IPS-15b (cell line): ENCODE data around the gene NPAS2.

ENCODE experiments used
- H3K27me3 ChIP-seq: one replicate; pipeline ENCODE4 v1.6.1; 2013; ENCODE audit warnings: low read length; ENCODE audit not compliant: control insufficient read depth, insufficient read depth
- H3K36me3 ChIP-seq: one replicate; pipeline ENCODE4 v1.6.1; 2013; ENCODE audit warnings: low read length; ENCODE audit not compliant: control insufficient read depth, insufficient read depth
- H3K4me1 ChIP-seq: one replicate; pipeline ENCODE4 v1.6.1; 2013; ENCODE audit warnings: mild to moderate bottlenecking, low read length; ENCODE audit not compliant: control insufficient read depth, insufficient read depth
- H3K4me3 ChIP-seq: one replicate; pipeline ENCODE4 v1.5.1; 2013; ENCODE audit warnings: low read depth, low read length
- H3K9ac ChIP-seq: one replicate; pipeline ENCODE4 v1.6.1; 2013; ENCODE audit warnings: low read depth, mild to moderate bottlenecking, low read length
- H3K9me3 ChIP-seq: one replicate; pipeline ENCODE4 v1.6.1; 2013; ENCODE audit warnings: mild to moderate bottlenecking, low read length; ENCODE audit not compliant: control insufficient read depth, insufficient read depth

NPAS2 gene

DNA sequence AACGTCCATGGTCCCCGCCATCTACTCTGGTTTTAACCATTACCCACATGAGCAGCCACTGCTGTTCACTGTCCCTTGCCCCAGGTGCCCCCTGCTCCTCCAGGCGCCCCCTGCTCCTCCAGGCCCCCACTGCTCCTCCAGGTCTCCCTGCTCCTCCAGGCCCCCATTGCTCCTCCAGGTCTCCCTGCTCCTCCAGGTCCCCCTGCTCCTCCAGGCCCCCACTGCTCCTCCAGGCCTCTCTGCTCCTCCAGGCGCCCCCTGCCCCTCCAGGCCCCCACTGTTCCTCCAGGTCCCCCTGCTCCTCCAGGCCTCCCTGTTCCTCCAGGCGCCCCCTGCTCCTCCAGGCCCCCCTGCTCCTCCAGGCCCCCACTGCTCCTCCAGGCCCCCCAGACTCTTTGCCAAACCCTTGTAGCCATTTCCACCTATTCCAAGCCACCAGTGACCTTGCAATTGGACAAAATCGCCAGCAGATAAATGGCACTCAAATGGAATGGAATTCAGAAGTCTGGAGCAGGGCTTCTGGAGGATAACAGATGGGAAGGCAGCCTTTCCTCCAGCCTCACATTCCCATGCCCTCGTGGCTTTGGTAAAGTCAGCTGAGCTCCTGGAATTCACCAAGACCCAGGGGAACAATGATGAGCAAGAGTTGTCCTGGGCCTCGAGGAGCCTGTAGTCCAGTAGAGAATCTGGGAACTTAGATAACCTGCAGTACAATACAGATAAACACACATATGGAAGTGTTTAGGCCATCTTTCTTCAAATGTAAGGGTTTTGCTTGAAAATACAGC, 168.9 kb downstream of the NPAS2 start:
- no peak overlapping the region for H3K4me3 ChIP-seq
- no peak overlapping the region for H3K9ac ChIP-seq
- H3K9me3 ChIP-seq = no peaks in the 10 kb centered on the region
- H3K36me3 ChIP-seq = no peaks in the 10 kb centered on the region
- H3K27me3 ChIP-seq = no peaks in the 10 kb centered on the region
- no peaks in the 10 kb centered on the region for H3K4me1 ChIP-seq

DNA sequence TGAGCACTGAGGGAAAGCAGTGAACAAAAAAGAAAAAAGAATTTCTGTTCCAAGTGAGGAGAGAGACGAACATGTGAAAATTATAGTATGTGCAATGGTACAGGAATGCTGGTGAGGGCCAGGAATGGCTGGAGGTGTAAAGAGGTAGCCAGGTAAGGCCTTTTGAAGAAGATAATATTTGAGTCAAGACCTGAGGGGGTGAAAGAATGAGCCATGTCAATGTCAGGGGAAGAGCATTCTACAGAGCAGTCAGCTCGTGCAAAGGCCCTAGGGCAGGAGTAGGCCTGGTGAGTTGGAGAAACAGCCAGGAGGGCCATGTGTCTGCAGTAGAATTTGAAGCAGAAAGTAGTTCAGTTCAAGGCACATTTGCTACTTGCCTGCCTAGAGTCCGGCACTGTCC, 169.7 kb downstream of the NPAS2 start:
- Histone ChIP-seq H3K27me3 (no peaks in the 10 kb centered on the region), H3K4me1 (no peaks in the 10 kb centered on the region), H3K36me3 (no peaks in the 10 kb centered on the region), H3K4me3 (no peak overlapping the region), H3K9ac (no peak overlapping the region), H3K9me3 (no peaks in the 10 kb centered on the region)

DNA sequence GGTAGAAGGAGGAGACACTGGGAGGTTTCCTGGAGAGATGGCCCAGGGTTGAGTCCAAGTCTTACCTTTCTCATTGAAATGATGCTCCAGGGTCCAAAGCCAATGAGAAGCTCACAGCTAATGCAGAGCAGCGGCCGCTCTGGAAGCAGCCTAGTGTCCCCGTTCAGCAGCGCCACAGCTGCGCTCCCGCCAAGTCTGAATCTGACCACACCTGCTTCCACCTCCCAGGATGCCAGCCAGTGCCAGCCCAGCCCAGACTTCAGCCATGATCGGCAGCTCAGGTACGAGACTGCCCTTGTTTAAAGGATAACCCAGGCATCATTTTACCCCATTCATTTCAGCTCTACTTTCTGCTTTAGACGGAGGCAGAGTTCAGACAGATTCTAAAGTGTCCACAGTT, 170.2 kb downstream of the NPAS2 start:
- Histone ChIP-seq H3K9ac (no peak overlapping the region), H3K4me3 (no peak overlapping the region), H3K27me3 (no peaks in the 10 kb centered on the region), H3K9me3 (no peaks in the 10 kb centered on the region), H3K4me1 (no peaks in the 10 kb centered on the region), H3K36me3 (no peaks in the 10 kb centered on the region)

DNA sequence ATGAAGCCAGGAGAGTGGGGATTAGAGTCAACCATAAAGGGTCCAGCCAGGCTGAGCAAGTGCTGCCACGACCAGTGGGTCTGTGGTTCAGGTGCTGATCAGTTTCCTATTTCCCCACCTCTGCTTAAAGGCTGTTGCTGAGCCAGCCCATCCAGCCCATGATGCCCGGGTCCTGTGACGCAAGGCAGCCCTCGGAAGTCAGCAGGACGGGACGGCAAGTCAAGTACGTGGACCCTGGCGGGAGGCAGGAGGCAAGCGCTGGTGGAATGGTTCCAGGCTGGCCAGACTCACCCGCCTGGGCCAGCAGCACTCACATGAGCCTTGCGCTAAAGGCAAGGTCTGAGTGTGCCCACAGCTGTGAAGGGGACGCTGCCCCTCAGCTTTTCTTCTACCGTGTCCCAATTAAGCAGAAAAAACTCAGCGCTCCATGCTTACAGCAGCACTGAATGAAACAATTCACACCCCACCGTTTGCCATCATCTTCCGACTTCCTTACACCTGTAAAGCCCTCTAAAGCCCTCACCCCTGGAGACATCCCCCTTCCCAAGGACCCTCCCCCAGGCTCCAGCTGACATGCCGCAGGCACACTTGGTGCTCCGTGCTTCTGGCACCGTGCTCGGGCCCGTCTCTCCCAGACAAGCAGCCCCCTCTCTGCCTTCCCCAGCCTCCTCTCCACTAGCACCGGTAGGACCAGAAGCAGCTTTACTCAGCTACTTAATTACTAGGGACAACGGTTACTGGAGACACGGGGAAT, 170.9 kb downstream of the NPAS2 start:
- Histone ChIP-seq H3K4me3 (no peak overlapping the region), H3K36me3 (no peaks in the 10 kb centered on the region), H3K9ac (no peak overlapping the region), H3K4me1 (no peaks in the 10 kb centered on the region), H3K9me3 (no peaks in the 10 kb centered on the region), H3K27me3 (no peaks in the 10 kb centered on the region)

DNA sequence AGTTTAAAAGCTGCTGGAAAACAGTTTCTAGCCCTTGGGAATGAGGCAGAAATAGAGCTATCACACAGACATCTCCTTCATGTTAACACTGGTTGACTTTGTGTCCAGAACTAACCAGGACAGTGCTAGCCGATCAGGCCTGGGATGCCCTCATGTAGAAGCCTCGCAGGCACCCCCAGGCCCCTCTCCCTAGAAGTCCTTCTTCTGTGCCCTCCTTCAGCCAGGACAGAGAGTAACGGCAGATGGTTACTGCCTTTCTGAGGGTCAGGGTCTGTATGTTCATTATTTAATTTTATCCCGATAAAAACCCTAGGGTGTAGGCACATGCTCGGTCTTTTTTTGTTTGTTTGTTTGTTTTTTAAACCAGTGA, 171.4 kb downstream of the NPAS2 start:
- Histone ChIP-seq H3K27me3 (no peaks in the 10 kb centered on the region), H3K4me1 (no peaks in the 10 kb centered on the region), H3K36me3 (no peaks in the 10 kb centered on the region), H3K9ac (no peak overlapping the region), H3K9me3 (no peaks in the 10 kb centered on the region), H3K4me3 (no peak overlapping the region)

DNA sequence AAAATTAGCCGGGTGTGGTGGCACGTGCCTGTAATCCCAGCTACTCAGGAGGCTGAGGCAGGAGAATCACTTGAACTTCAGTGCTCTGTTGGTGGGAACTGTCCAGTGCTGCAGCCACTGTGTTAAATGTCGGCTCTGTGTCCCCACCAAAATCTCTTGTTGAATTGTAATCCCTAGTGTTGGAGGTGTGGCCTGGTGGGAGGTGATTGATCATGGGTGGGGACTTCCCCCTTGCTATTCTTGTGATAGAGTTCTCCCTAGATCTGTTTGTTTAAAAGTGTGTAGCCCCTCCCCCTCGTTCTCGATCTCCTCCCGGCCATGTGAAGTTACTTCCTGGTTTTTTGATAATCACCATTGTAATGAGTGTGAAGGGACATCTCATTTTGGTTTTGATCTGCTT, 172.3 kb downstream of the NPAS2 start:
- H3K4me3 ChIP-seq = no peak overlapping the region
- no peak overlapping the region for H3K9ac ChIP-seq
- H3K27me3 ChIP-seq = no peaks in the 10 kb centered on the region
- H3K4me1 ChIP-seq = no peaks in the 10 kb centered on the region
- no peaks in the 10 kb centered on the region for H3K36me3 ChIP-seq
- H3K9me3 ChIP-seq = no peaks in the 10 kb centered on the region

DNA sequence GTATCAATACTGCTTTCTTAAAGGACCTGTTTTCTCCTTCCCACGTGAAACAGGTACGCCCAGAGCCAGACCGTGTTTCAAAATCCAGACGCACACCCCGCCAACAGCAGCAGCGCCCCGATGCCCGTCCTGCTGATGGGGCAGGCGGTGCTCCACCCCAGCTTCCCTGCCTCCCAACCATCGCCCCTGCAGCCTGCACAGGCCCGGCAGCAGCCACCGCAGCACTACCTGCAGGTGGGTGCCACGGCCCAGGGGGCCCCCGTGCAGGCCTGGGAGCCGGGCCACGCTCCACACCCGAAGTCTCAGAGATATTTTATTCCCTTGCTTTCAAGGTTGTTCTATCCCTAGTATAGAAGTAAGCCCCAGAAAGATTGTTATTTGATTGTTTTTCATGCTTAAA, 173.4 kb downstream of the NPAS2 start:
- Histone ChIP-seq H3K4me3 (no peak overlapping the region), H3K27me3 (no peaks in the 10 kb centered on the region), H3K9ac (no peak overlapping the region), H3K9me3 (no peaks in the 10 kb centered on the region), H3K36me3 (no peaks in the 10 kb centered on the region), H3K4me1 (no peaks in the 10 kb centered on the region)

DNA sequence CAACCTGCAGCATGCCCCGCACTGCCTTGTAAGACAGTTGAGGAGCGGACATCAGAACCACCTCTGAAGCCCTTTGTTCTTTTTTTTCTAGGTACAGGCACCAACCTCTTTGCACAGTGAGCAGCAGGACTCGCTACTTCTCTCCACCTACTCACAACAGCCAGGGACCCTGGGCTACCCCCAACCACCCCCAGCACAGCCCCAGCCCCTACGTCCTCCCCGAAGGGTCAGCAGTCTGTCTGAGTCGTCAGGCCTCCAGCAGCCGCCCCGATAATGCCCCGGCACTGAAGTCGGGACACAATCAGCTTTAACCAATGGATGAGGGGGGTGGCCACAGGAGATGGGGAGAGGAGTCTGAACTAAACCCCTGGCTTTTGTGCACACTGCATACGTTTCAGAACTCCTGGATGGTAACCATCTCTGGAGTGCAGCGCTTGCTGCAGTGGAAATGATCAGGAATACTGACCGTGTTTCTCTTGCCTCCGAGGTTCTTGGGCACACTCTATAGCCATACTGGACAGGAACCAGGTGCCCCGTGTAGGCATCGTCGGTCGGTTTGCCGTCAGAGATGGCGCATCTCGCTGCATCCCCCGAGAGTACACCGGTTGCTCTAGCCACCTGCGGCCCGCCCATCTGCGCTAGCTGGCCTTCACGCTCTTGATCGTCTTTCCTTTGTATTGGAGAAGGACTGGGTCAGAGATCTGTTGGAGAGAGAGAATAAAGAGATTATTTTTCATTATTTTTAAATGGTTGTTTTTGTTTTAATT, 175.6 kb downstream of the NPAS2 start:
- H3K4me3 ChIP-seq = no peak overlapping the region

DNA sequence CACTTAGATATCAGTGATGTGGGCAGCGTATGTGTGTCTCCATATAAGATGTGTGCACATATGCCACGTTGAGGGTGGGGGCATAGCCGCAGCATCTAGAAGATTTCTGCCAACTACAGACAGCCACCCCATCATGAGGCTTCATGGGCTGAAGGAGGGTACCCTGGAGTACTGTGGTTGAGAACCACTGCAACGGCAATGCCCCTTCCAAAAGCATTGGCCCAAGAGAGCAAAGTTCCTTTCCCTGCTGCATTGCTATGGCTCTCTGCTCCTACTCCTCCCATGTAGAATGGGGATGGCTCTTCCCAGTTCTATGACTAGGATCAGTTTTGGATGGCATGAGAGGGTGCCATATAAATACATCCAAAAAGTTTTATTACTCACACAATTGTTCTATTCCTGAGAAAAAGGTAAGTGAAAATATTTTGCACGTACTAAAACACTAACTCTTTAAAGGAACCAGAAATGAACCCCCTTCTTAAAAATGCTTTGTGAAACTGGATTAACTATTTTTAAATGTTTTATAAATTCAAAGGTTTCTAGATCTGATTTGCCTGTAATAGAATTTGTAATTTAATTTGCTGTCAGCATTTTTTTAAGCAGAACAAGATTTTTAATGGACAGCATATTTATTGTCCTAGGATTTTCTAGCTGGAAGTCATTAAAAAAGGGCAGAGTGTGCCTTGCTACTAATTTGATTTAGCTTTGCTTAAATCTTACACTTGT, 177.7 kb downstream of the NPAS2 start:
- H3K4me1 ChIP-seq = no peaks in the 10 kb centered on the region
- H3K9ac ChIP-seq = no peak overlapping the region
- no peaks in the 10 kb centered on the region for H3K9me3 ChIP-seq
- no peak overlapping the region for H3K4me3 ChIP-seq
- H3K27me3 ChIP-seq = peaks cover 6% of the 10 kb centered on the region
- peaks cover 1% of the 10 kb centered on the region for H3K36me3 ChIP-seq

More for the DNA sequence above, 175.6 kb downstream of the NPAS2 start:
- no peaks in the 10 kb centered on the region for H3K27me3 ChIP-seq
- no peak overlapping the region for H3K9ac ChIP-seq
- no peaks in the 10 kb centered on the region for H3K9me3 ChIP-seq
- H3K36me3 ChIP-seq = no peaks in the 10 kb centered on the region
- H3K4me1 ChIP-seq = no peaks in the 10 kb centered on the region

DNA sequence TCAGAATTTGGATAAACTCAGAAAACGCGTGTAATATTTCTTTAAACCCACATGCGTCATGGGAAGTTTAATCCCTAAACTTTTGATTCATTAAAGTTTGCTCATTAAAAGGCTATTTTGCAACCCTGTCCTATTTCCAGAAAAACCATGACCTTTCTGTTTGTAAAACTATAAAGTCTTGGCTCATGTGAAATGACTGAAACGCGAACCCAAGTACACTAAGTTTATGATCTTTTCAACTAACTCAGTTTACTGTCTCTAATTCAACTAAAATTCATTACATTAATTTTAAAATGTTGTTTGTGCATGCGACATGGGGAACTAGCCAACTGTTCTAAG, 178.3 kb downstream of the NPAS2 start:
- no peak overlapping the region for H3K4me3 ChIP-seq
- peaks cover 5% of the 10 kb centered on the region for H3K36me3 ChIP-seq
- H3K4me1 ChIP-seq = no peaks in the 10 kb centered on the region
- H3K27me3 ChIP-seq = peaks cover 6% of the 10 kb centered on the region
- no peaks in the 10 kb centered on the region for H3K9me3 ChIP-seq
- H3K9ac ChIP-seq = no peak overlapping the region

DNA sequence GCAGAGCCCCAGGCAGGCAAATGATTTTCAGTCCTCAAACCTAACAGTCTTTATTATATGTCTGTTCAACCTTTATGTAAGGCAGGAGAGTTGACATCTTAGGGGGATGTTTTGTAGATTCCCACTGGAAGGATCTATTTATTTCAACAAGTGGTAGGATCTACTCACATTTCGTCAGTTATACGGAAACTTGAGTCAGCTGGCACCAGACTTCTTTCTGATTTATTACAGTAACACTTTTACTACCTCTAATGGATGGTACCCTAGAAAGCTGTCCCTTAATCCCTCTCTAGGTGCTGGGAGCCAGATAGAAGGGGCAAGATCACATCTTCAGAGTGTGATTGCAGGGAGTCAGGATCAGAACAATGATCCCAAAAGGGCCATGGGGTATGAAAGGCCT, 180.1 kb downstream of the NPAS2 start:
- Histone ChIP-seq H3K9me3 (no peaks in the 10 kb centered on the region), H3K36me3 (peaks cover 23% of the 10 kb centered on the region), H3K9ac (no peak overlapping the region), H3K4me3 (no peak overlapping the region), H3K4me1 (peaks cover 8% of the 10 kb centered on the region), H3K27me3 (peaks cover 6% of the 10 kb centered on the region)
